H1 (cell line): Measurements from ENCODE around the gene HSD17B1. TPM values are rescaled to one million over a fixed set of nuclear protein-coding genes. Genes with fewer than 3 reads are reported as not detected.

Experiments used
- CTCF ChIA-PET: fragments of 300-600 bp; sonication (Branson Sonifier 250); formaldehyde crosslinking; loops from one replicate; lab custom pipeline; 2021; ENCODE audit not compliant: partially characterized antibody; lab: Charles Lee
- POLR2A ChIA-PET: fragments of 300-600 bp; sonication (Branson Sonifier 250); formaldehyde crosslinking; loops from one replicate; lab custom pipeline; 2021; ENCODE audit warnings: inconsistent platforms; ENCODE audit not compliant: partially characterized antibody; lab: Charles Lee
- DNase-seq, 2 experiments: peaks; one replicate each; pipeline versions ENCODE4 v3.0.0 to v3.0.0-alpha.2; 2010 to 2022; ENCODE audit warnings: low spot score in 2 of 2, low read depth in 1 of 2, mixed read lengths in 1 of 2
- FAIRE-seq: peaks from 2 replicates; lab custom pipeline; 2011; peaks lifted over from hg19 to GRCh38; lab: Jason Lieb, UNC
- H2AFZ ChIP-seq: 2 replicates; pipeline ENCODE4 v1.8.1; 2012; ENCODE audit warnings: low read length, inconsistent platforms
- H2AK5ac ChIP-seq: 2 replicates; pipeline ENCODE4 v1.6.1; 2013; ENCODE audit warnings: low read depth, low read length
- H2BK120ac ChIP-seq: replicated peaks from 2 replicates; pipeline ENCODE3; 2013; ENCODE audit warnings: low read depth, low read length, inconsistent platforms
- H2BK12ac ChIP-seq: 2 replicates; pipeline ENCODE4 v1.6.1; 2013; ENCODE audit warnings: low read depth, low read length
- H2BK15ac ChIP-seq: 2 replicates; pipeline ENCODE4 v1.6.1; 2013; ENCODE audit warnings: low read length
- H2BK20ac ChIP-seq: 2 replicates; pipeline ENCODE4 v1.6.1; 2013; ENCODE audit warnings: low read length
- H2BK5ac ChIP-seq: 2 replicates; pipeline ENCODE4 v1.6.1; 2013; ENCODE audit warnings: low read depth, low read length
- H3K14ac ChIP-seq: 2 replicates; pipeline ENCODE4 v1.6.1; 2013; ENCODE audit warnings: inconsistent platforms; ENCODE audit not compliant: insufficient read length
- H3K18ac ChIP-seq: 2 replicates; pipeline ENCODE4 v1.6.1; 2013; ENCODE audit warnings: low read length; ENCODE audit errors: extremely low read depth
- H3K23ac ChIP-seq: 2 replicates; pipeline ENCODE4 v1.6.1; 2013; ENCODE audit warnings: inconsistent platforms; ENCODE audit not compliant: insufficient read length
- H3K23me2 ChIP-seq: 2 replicates; pipeline ENCODE4 v1.6.1; 2013; ENCODE audit warnings: low read depth, low read length
- H3K27ac ChIP-seq: 2 replicates; pipeline ENCODE4 v1.6.1; 2011; ENCODE audit warnings: low read depth, low read length, inconsistent platforms
- H3K27me3 ChIP-seq, 4 experiments: replicated peaks in 1 of 4; 1 replicate in 1 of 4; 2 replicates in 3 of 4; pipeline versions ENCODE4 v1.6.1 to v1.8.1; 2011 to 2013; ENCODE audit warnings: low read length in 3 of 4, mild to moderate bottlenecking in 3 of 4, inconsistent platforms in 2 of 4, mixed read lengths in 2 of 4, moderate library complexity in 1 of 4; ENCODE audit not compliant: control insufficient read depth in 3 of 4, insufficient read depth in 3 of 4; ENCODE audit errors: extremely low read depth in 1 of 4
- H3K36me3 ChIP-seq, 4 experiments: 2 replicates each; pipeline versions ENCODE4 v1.6.1 to v1.8.1; 2011 to 2013; ENCODE audit warnings: mild to moderate bottlenecking in 4 of 4, low read length in 3 of 4, moderate library complexity in 2 of 4, control low read depth in 1 of 4, inconsistent platforms in 1 of 4; ENCODE audit not compliant: insufficient read depth in 4 of 4, control insufficient read depth in 2 of 4
- H3K4ac ChIP-seq: replicated peaks from 2 replicates; pipeline ENCODE3; 2013; ENCODE audit warnings: low read length, low read depth, mixed read lengths, inconsistent platforms; ENCODE audit not compliant: insufficient read length
- H3K4me1 ChIP-seq, 4 experiments: replicated peaks in 1 of 4; 1 replicate in 1 of 4; 2 replicates in 3 of 4; pipeline versions ENCODE4 v1.6.1 to v1.8.1; 2011 to 2013; ENCODE audit warnings: low read length in 3 of 4, inconsistent platforms in 2 of 4, mixed read lengths in 1 of 4; ENCODE audit not compliant: insufficient read depth in 4 of 4, control insufficient read depth in 3 of 4
- H3K4me2 ChIP-seq, 2 experiments: 2 replicates each; pipeline versions ENCODE4 v1.6.1 to v1.8.1; 2011 to 2013; ENCODE audit warnings: low read depth in 2 of 2, low read length in 2 of 2, control low read depth in 1 of 2, inconsistent platforms in 1 of 2, mild to moderate bottlenecking in 1 of 2; ENCODE audit not compliant: insufficient read depth in 1 of 2
- H3K4me3 ChIP-seq, 4 experiments: fragments of 200-600, 300-600 bp in 1 of 4; sonication (generic), shearing (Covaris generic), sonication (Bioruptor Twin) in 1 of 4; 2 replicates each; pipeline versions ENCODE4 v1.5.1 to v1.8.1; 2011 to 2016; ENCODE audit warnings: low read length in 4 of 4, low read depth in 3 of 4, control low read depth in 2 of 4, inconsistent platforms in 2 of 4, mild to moderate bottlenecking in 2 of 4, mixed read lengths in 1 of 4, moderate library complexity in 1 of 4; ENCODE audit not compliant: insufficient read depth in 2 of 4; ENCODE audit errors: extremely low read depth in 1 of 4
- H3K56ac ChIP-seq: replicated peaks from 2 replicates; pipeline ENCODE3; 2013; ENCODE audit warnings: low read depth, mild to moderate bottlenecking, mixed read lengths, low read length, inconsistent platforms; ENCODE audit not compliant: insufficient read length
- H3K79me1 ChIP-seq: 2 replicates; pipeline ENCODE4 v1.6.1; 2013; ENCODE audit warnings: low read depth, low read length, control low read depth
- H3K79me2 ChIP-seq, 2 experiments: 2 replicates each; pipeline versions ENCODE4 v1.6.1 to v1.8.1; 2012 to 2013; ENCODE audit warnings: low read length in 2 of 2, mild to moderate bottlenecking in 2 of 2, inconsistent platforms in 1 of 2; ENCODE audit not compliant: insufficient read depth in 2 of 2, control insufficient read depth in 1 of 2
- H3K9ac ChIP-seq, 4 experiments: replicated peaks in 1 of 4; 1 replicate in 1 of 4; 2 replicates in 3 of 4; pipeline versions ENCODE4 v1.6.1 to v1.8.1; 2011 to 2013; ENCODE audit warnings: low read depth in 3 of 4, low read length in 3 of 4, control low read depth in 2 of 4, mild to moderate bottlenecking in 2 of 4, moderate library complexity in 2 of 4, inconsistent platforms in 1 of 4; ENCODE audit errors: extremely low read depth in 1 of 4
- H3K9me3 ChIP-seq, 2 experiments: 2 replicates each; pipeline versions ENCODE4 v1.6.1 to v1.8.1; 2012 to 2013; ENCODE audit warnings: mild to moderate bottlenecking in 2 of 2, moderate library complexity in 2 of 2, control low read depth in 1 of 2, inconsistent platforms in 1 of 2, low read depth in 1 of 2, low read length in 1 of 2, mixed read lengths in 1 of 2; ENCODE audit not compliant: insufficient read depth in 2 of 2
- H4K20me1 ChIP-seq, 2 experiments: replicated peaks in 1 of 2; 2 replicates each; pipeline versions ENCODE3 to v1.8.1; 2011 to 2013; ENCODE audit warnings: inconsistent platforms in 2 of 2, low read length in 2 of 2, mild to moderate bottlenecking in 1 of 2; ENCODE audit not compliant: insufficient read depth in 2 of 2, control insufficient read depth in 1 of 2
- H4K5ac ChIP-seq: 2 replicates; pipeline ENCODE4 v1.6.1; 2013; ENCODE audit warnings: low read length, low read depth, mixed read lengths, inconsistent platforms; ENCODE audit not compliant: insufficient read length
- H4K8ac ChIP-seq: 2 replicates; pipeline ENCODE4 v1.8.0; 2013; ENCODE audit warnings: mild to moderate bottlenecking, moderate library complexity, low read length, inconsistent platforms; ENCODE audit not compliant: insufficient read depth; ENCODE audit errors: extremely low read depth
- H4K91ac ChIP-seq: replicated peaks from 2 replicates; pipeline ENCODE3; 2013; ENCODE audit warnings: low read length, mixed read lengths, inconsistent platforms; ENCODE audit not compliant: insufficient read length
- ASH2L ChIP-seq: fragments of 200-600, 300-600 bp; sonication (generic); IDR thresholded peaks from one replicate; pipeline ENCODE4 v1.7.1; 2017; ENCODE audit warnings: low read length
- BCL11A ChIP-seq, 2 experiments: IDR thresholded peaks; one replicate each; pipeline ENCODE4 v1.6.1; 2011; ENCODE audit warnings: low read depth in 2 of 2, low read length in 2 of 2, mild to moderate bottlenecking in 2 of 2
- CEBPB ChIP-seq: IDR thresholded peaks from 2 replicates; pipeline ENCODE4 v1.6.1; 2012; ENCODE audit warnings: low read depth, low read length
- CTBP2 ChIP-seq: IDR thresholded peaks from 2 replicates; pipeline ENCODE4 v1.7.0; 2011; ENCODE audit warnings: borderline replicate concordance, mild to moderate bottlenecking, moderate library complexity, mixed read lengths, low read length; ENCODE audit not compliant: insufficient read depth, insufficient read length
- EGR1 ChIP-seq: IDR thresholded peaks from 2 replicates; pipeline ENCODE4 v1.6.1; 2011; ENCODE audit warnings: low read depth, low read length, borderline replicate concordance
- FOSL1 ChIP-seq: IDR thresholded peaks from 2 replicates; pipeline ENCODE4 v1.6.1; 2011; ENCODE audit warnings: mild to moderate bottlenecking, low read depth, low read length, moderate library complexity; ENCODE audit not compliant: insufficient read depth
- KDM4A ChIP-seq: IDR thresholded peaks from one replicate; pipeline ENCODE4 v1.7.1; 2012; ENCODE audit warnings: low read depth, mild to moderate bottlenecking, moderate library complexity, low read length, inconsistent platforms; ENCODE audit not compliant: severe bottlenecking
- NRF1 ChIP-seq: IDR thresholded peaks from 2 replicates; pipeline ENCODE4 v1.6.1; 2011; ENCODE audit warnings: mild to moderate bottlenecking, low read depth, low read length, improper control_type of control experiment
- POLR2A ChIP-seq, 2 experiments: IDR thresholded peaks; 1 replicate in 1 of 2; 2 replicates in 1 of 2; pipeline ENCODE4 v1.6.1; 2011; ENCODE audit warnings: low read depth in 2 of 2, low read length in 2 of 2, mild to moderate bottlenecking in 2 of 2; ENCODE audit errors: control extremely low read depth in 1 of 2
- RFX5 ChIP-seq: IDR thresholded peaks from 2 replicates; pipeline ENCODE4 v1.6.1; 2011; ENCODE audit warnings: low read depth, low read length, improper control_type of control experiment, borderline replicate concordance
- SIRT6 ChIP-seq: IDR thresholded peaks from one replicate; pipeline ENCODE4 v1.7.1; 2012; ENCODE audit warnings: low read length, inconsistent platforms
- SP2 ChIP-seq: IDR thresholded peaks from 2 replicates; pipeline ENCODE4 v1.6.1; 2012; ENCODE audit warnings: mild to moderate bottlenecking, low read length, inconsistent platforms
- SP4 ChIP-seq: IDR thresholded peaks from 2 replicates; pipeline ENCODE4 v1.6.1; 2012; ENCODE audit warnings: low read length, inconsistent platforms
- TAF1 ChIP-seq: IDR thresholded peaks from 2 replicates; pipeline ENCODE4 v1.6.1; 2011; ENCODE audit warnings: mild to moderate bottlenecking, low read depth, low read length
- YY1 ChIP-seq: IDR thresholded peaks from 2 replicates; pipeline ENCODE4 v1.6.1; 2011; ENCODE audit warnings: low read depth, mild to moderate bottlenecking, low read length
- WGBS, 2 experiments: shearing (Covaris generic) in 1 of 2; methylation state at CpG; one replicate each; pipeline versions ENCODE4 v1.1.6 to v1.1.7; 2013 to 2015; ENCODE audit warnings: low lambda C conversion rate in 2 of 2, mixed read lengths in 2 of 2, inconsistent platforms in 1 of 2, low coverage in 1 of 2, missing lambda C conversion rate in 1 of 2; ENCODE audit not compliant: insufficient replicate concordance in 2 of 2, insufficient coverage in 1 of 2, insufficient read length in 1 of 2; ENCODE audit errors: extremely low coverage in 1 of 2, missing lambda C conversion rate in 1 of 2; 5-methylcytosine and 5-hydroxymethylcytosine counted together
- polyA plus RNA-seq, 7 experiments: library from polyadenylated mRNA; depleted of rRNA in 3 of 7; stranded (reverse) in 5 of 7; unstranded in 2 of 7; fragments of >200 nt in 5 of 7; fragments of 200-250 nt in 2 of 7; gene quantifications; 1 replicate in 5 of 7; 2 replicates in 1 of 7; 4 replicates in 1 of 7; pipeline versions ENCODE4 v1.2.1 to v1.2.3, GENCODE V29; 2011 to 2013; ENCODE audit warnings: missing spikeins in 2 of 7, mixed read lengths in 2 of 7
- total RNA-seq: library from RNA; stranded (reverse); fragmentation: NEBNext Ultra II Directional; extraction: Animal tissue kit (Norgen Biotek cat#: 25700); gene quantifications from 2 replicates; pipeline ENCODE4 v1.2.1, GENCODE V29; 2021

HSD17B1 gene
- total and polyA plus RNA-seq, 2 of the 8 experiments (the other 6 are each of a cell fraction or from before 2014, with no cell fraction given): 0.88 to 1.0 TPM

DNA sequence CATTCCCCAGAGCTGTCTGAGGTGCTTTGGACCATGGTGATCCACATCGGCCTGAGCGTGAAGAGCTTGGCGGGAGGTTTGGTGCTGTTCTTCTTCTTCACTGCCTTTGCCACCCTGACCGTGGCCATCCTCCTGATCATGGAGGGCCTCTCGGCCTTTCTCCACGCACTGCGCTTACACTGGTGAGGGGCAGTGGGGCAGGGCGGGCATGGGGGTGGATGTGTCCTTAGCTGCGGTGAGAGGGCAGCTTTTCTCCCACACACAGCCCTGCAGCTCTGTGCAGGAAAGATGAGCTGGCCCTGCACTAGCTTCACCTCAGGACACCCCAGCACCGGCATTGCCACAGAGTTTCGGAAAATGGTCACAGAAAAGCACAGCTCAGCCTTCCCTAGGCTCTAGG, 38.4 kb upstream of the HSD17B1 start:
- Histone ChIP-seq H3K23ac (no peak overlapping the region), H2AK5ac (no peak overlapping the region), H3K27ac (no peak overlapping the region; the same call in 1 of the 2 replicates), H3K14ac (no peak overlapping the region), H3K4me2 (no peak overlapping the region), H2BK120ac (no peak overlapping the region), H2BK12ac (no peak overlapping the region), H2BK20ac (no peak overlapping the region), H3K18ac (no peak overlapping the region), H4K20me1 (peaks cover 2 to 3% of the 10 kb centered on the region in 2 experiments), H3K79me2 (no peaks in the 10 kb centered on the region), H2BK15ac (no peak overlapping the region), H3K36me3 (peaks cover 0 to 8% (median 2%) of the 10 kb centered on the region in 4 experiments; a peak in 2 of 8 replicates), H3K56ac (no peak overlapping the region), H4K8ac (no peak overlapping the region), H4K91ac (no peak overlapping the region), H3K4me1 (peaks cover 3 to 6% (median 4%) of the 10 kb centered on the region in 4 experiments; a peak in 6 of 7 replicates), H3K79me1 (no peaks in the 10 kb centered on the region), H2BK5ac (no peak overlapping the region; the same call in 1 of the 2 replicates), H4K5ac (no peak overlapping the region), H3K23me2 (no peaks in the 10 kb centered on the region), H3K4ac (no peak overlapping the region), H3K27me3 (no peaks in the 10 kb centered on the region; a peak in 4 of 7 replicates), H2AFZ (no peak overlapping the region), H3K4me3 (no peak overlapping the region), H3K9ac (no peak overlapping the region), H3K9me3 (no peaks in the 10 kb centered on the region)
- CTCF ChIA-PET: interaction anchor here (0.6 to 2.5 kb wide), 15 partner anchors 8 to 202 kb away, joined by 3 to 10 read pairs (median 5); no protein-coding TSS in a partner anchor
- WGBS, 2 experiments: 90% methylated on average over 10 of the region's 11 CpGs; no CpG with 5 or more reads in 1 of the 2 experiments
- TF ChIP-seq ASH2L (no peak), FOSL1 (no peak), YY1 (no peak), POLR2A (IDR thresholded peaks at IDR 0.05; ENCODE audit: control extremely low read depth in 1 of 2, low read depth in 2 of 2, low read length in 2 of 2) (no peak), BCL11A (IDR thresholded peaks at IDR 0.05; ENCODE audit: low read depth in 2 of 2, low read length in 2 of 2) (no peak), CEBPB (no peak), SP4 (no peak), SP2 (no peak), SIRT6 (no peak), EGR1 (no peak), NRF1 (no peak), CTBP2 (no peak), TAF1 (no peak), RFX5 (no peak), KDM4A (no peak)
- FAIRE-seq: no peak
- POLR2A ChIA-PET: interaction anchor here (0.9 to 1.6 kb wide), 5 partner anchors 8 to 203 kb away, joined by 3 to 7 read pairs (median 5); no protein-coding TSS in a partner anchor
- DNase-seq: no peak
